Thyroid gland (tissue), 4 donors: ENCODE results near the gene RGS14. TPM values are rescaled to one million over a fixed set of nuclear protein-coding genes. Genes with fewer than 3 reads are reported as not detected.

ENCODE experiments used
- DNase-seq, 2 donors: peaks; one replicate each; pipeline ENCODE4 v3.0.0-alpha.2; 2019
- H3K27ac ChIP-seq, 3 donors: fragments of 200-600 bp; sonication (generic); 1 replicate in 2 of 3; 2 replicates in 1 of 3; pipeline ENCODE4 v1.5.1; 2016 to 2019; ENCODE audit warnings: mild to moderate bottlenecking in 1 of 3, moderate library complexity in 1 of 3
- H3K27me3 ChIP-seq: fragments of 200-600 bp; sonication (generic); one replicate; pipeline ENCODE4 v1.5.1; 2019
- H3K36me3 ChIP-seq, 2 donors: fragments of 200-600 bp; sonication (generic); one replicate each; pipeline ENCODE4 v1.5.1; 2016 to 2019
- H3K4me1 ChIP-seq, 2 donors: fragments of 200-600 bp; sonication (generic); one replicate each; pipeline ENCODE4 v1.5.1; 2017 to 2019
- H3K4me3 ChIP-seq, 3 donors: fragments of 200-600 bp; sonication (generic); replicated peaks in 1 of 3; 1 replicate in 2 of 3; 2 replicates in 1 of 3; pipeline ENCODE4 v1.5.1; 2016; ENCODE audit warnings: mild to moderate bottlenecking in 1 of 3
- H3K9me3 ChIP-seq: fragments of 200-600 bp; sonication (generic); one replicate; pipeline ENCODE4 v1.5.1; 2017
- CTCF ChIP-seq, 6 experiments: fragments of 200-600 bp in 3 of 6; fragments of 450-650 bp in 3 of 6; sonication (generic) in 3 of 6; IDR thresholded peaks; one replicate each; pipeline ENCODE4 v1.5.1; 2016 to 2019; ENCODE audit warnings: antibody characterized with exemption in 6 of 6, mild to moderate bottlenecking in 2 of 6, inconsistent platforms in 1 of 6, moderate library complexity in 1 of 6
- POLR2A ChIP-seq, 2 donors: fragments of 450-650 bp; IDR thresholded peaks; one replicate each; pipeline ENCODE4 v1.6.1; 2017; ENCODE audit warnings: antibody characterized with exemption in 2 of 2, mild to moderate bottlenecking in 2 of 2, moderate library complexity in 1 of 2
- WGBS, 2 donors: methylation state at CpG; one replicate each; pipeline ENCODE4 v1.1.5; 2017; 5-methylcytosine and 5-hydroxymethylcytosine counted together
- intact Hi-C: fragments of 100-400 bp; cut with DNase I; formaldehyde crosslinking; loops from one replicate; pipeline ENCODE4 v1.15.1; 2023
- total RNA-seq, 4 donors: library from RNA; depleted of rRNA; stranded (reverse); fragments of >200 nt; gene quantifications; one replicate each; pipeline ENCODE4 v1.2.3, GENCODE V29; 2016

Gene RGS14
- total RNA-seq, 4 donors from 2014 or later, result 22.9 to 42.7 (median 26.7) TPM

- 33 to 37% methylated on average over 7 of the region's 7 CpGs for WGBS, 2 donors
- Histone ChIP-seq H3K4me3 (no peak overlapping the region), H3K9me3 (no peaks in the 10 kb centered on the region), H3K36me3 (no peaks in the 10 kb centered on the region), H3K4me1 (no peaks in the 10 kb centered on the region), H3K27ac (no peak overlapping the region), H3K27me3 (no peaks in the 10 kb centered on the region)
- intact Hi-C loops, result loop anchor here (5.0 kb wide), 2 partner anchors 139 to 184 kb away; no protein-coding TSS in a partner anchor
- TF ChIP-seq CTCF (IDR thresholded peaks at IDR 0.05) (peak; percentile 74 to 86 (median 83)), POLR2A (IDR thresholded peaks at IDR 0.05) (no peak)
- peak; percentile 81 to 85 for DNase-seq
These were observed 39.8 kb upstream of the RGS14 start for GRCh38 chr5:177317959-177318377.

GRCh38 chr5:177319913-177320588 is 37.7 kb upstream of the RGS14 start:
- Histone ChIP-seq H3K27ac (no peak overlapping the region), H3K36me3 (no peaks in the 10 kb centered on the region), H3K4me1 (no peaks in the 10 kb centered on the region), H3K27me3 (no peaks in the 10 kb centered on the region), H3K9me3 (no peaks in the 10 kb centered on the region), H3K4me3 (no peak overlapping the region)
- no peak for DNase-seq
- WGBS, 2 donors, result 95 to 96% methylated on average over 9 to 14 of the region's 14 CpGs
- TF ChIP-seq POLR2A (IDR thresholded peaks at IDR 0.05), result no peak
- no peak for TF ChIP-seq CTCF (IDR thresholded peaks at IDR 0.05)
- intact Hi-C loops, result loop anchor here (5.0 kb wide), 2 partner anchors 137 to 182 kb away; no protein-coding TSS in a partner anchor

GRCh38 chr5:177320879-177321278 is 36.8 kb upstream of the RGS14 start:
- WGBS, 2 donors, result 85% methylated on average over 7 of the region's 7 CpGs
- DNase-seq, result no peak
- intact Hi-C loops, result no loop called here
- H3K4me3 ChIP-seq, result no peak overlapping the region
- no peaks in the 10 kb centered on the region for H3K4me1 ChIP-seq
- no peaks in the 10 kb centered on the region for H3K36me3 ChIP-seq
- no peak overlapping the region for H3K27ac ChIP-seq
- no peaks in the 10 kb centered on the region for H3K27me3 ChIP-seq
- no peaks in the 10 kb centered on the region for H3K9me3 ChIP-seq
- TF ChIP-seq POLR2A (IDR thresholded peaks at IDR 0.05) (no peak), CTCF (IDR thresholded peaks at IDR 0.05) (no peak)

- TF ChIP-seq CTCF (IDR thresholded peaks at IDR 0.05) (no peak), POLR2A (IDR thresholded peaks at IDR 0.05) (no peak)
- intact Hi-C loops, result no loop called here
- Histone ChIP-seq H3K4me1 (no peaks in the 10 kb centered on the region), H3K9me3 (no peaks in the 10 kb centered on the region), H3K27me3 (no peaks in the 10 kb centered on the region), H3K4me3 (no peak overlapping the region), H3K27ac (no peak overlapping the region), H3K36me3 (peaks cover under 1 to 10% of the 10 kb centered on the region in 2 donors)
- no peak for DNase-seq
- WGBS, 2 donors, result 83 to 94% methylated on average over 1 of the region's 1 CpG
These were observed 31.8 kb upstream of the RGS14 start for GRCh38 chr5:177325868-177326381.
